Measurements from ENCODE around the gene SLC36A3. TPM values are rescaled to one million over a fixed set of nuclear protein-coding genes. Genes with fewer than 3 reads are reported as not detected.

The SLC36A3 gene
- total RNA-seq, 1 experiment from 2014 or later = not detected

DNA sequence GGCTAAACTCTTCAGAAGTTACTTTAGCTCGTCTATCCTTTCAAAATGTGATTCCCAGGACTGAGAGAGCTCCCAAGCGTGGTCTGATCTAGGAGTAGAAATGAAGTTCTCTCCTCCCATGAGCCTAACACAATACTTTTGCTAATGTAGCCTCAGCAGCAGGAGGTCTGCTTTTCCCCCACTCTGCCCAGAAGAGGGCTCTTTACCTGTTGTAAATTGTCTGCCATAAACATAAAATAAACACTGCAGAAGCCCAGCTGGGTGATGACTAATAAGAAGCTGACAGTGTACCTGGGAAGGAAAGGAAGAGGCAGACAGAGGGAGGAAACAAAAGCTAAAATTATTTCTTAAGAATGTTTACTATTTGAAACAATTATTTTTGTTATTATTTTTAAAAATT is 15.4 kb downstream of the SLC36A3 start:
- Histone ChIP-seq H4K20me1 (ENCODE audit: insufficient read depth) (no peaks in the 10 kb centered on the region), H3K4me2 (ENCODE audit: low read length) (no peak overlapping the region), H3K27ac (ENCODE audit: low read depth, low read length) (no peak overlapping the region), H3K4me1 (ENCODE audit: control insufficient read depth in 1 of 2, insufficient read depth in 2 of 2, low read length in 2 of 2) (peaks cover 4 to 5% of the 10 kb centered on the region in 2 experiments; a peak in 3 of 4 replicates), H3K4me3 (replicated peaks in 1 of 2; ENCODE audit: low read depth in 1 of 2, low read length in 2 of 2) (no peak overlapping the region), H3K27me3 (ENCODE audit: insufficient read depth, low read length) (no peaks in the 10 kb centered on the region), H2AFZ (ENCODE audit: low read depth, low read length, poor library complexity, severe bottlenecking) (no peak overlapping the region), H3K9ac (ENCODE audit: low read length) (no peak overlapping the region), H3K79me2 (ENCODE audit: insufficient read depth, low read length) (no peaks in the 10 kb centered on the region), H3K9me3 (ENCODE audit: control insufficient read depth in 1 of 2, insufficient read depth in 1 of 2, low read depth in 1 of 2, low read length in 2 of 2) (no peaks in the 10 kb centered on the region), H3K9me2 (ENCODE audit: insufficient read depth) (no peaks in the 10 kb centered on the region), H3K36me3 (ENCODE audit: control insufficient read depth in 1 of 2, insufficient read depth in 2 of 2, low read length in 2 of 2) (no peaks in the 10 kb centered on the region)
- ChIA-PET CTCF (interaction anchor here (0.7 to 1.6 kb wide), 7 partner anchors 10 to 364 kb away, joined by 3 to 7 read pairs (median 5); partner anchors contain the start of gene GM2A), POLR2A (interaction anchor here (0.8 kb wide), 1 partner anchor 28 kb away, joined by 3 read pairs; no protein-coding TSS in a partner anchor), RAD21 (ENCODE audit: low non-redundant PET in 1 of 2, low total read pairs in 2 of 2, uncharacterized antibody in 2 of 2, unreplicated experiment in 2 of 2) (interaction anchor here in 1 of 2 experiments (0.7 kb wide), 1 partner anchor 36 kb away, joined by 6 read pairs; the partner anchor contains the start of gene GM2A)
- DNase-seq (ENCODE audit: low read depth, low spot score) (peak; percentile 41), ATAC-seq (peak; percentile 85)
- no TSS peak for BruUV-seq (replicated peaks)
- intact Hi-C loops (cut with micrococcal nuclease) = loop anchor here (10.0 kb wide), 1 partner anchor 457 kb away; no protein-coding TSS in a partner anchor
- TF ChIP-seq EGR1 (IDR thresholded peaks at IDR 0.05; ENCODE audit: low read depth) = no peak
- TF ChIP-seq POLR2AphosphoS5 (IDR thresholded peaks at IDR 0.05; ENCODE audit: low read depth, low read length) = peak; percentile 23; the same call in 1 of the 2 replicates
- TF ChIP-seq CBX3 (IDR thresholded peaks at IDR 0.05; ENCODE audit: low read depth) = peak; percentile 79; the same call in 1 of the 2 replicates
- TF ChIP-seq, protein P1, sequence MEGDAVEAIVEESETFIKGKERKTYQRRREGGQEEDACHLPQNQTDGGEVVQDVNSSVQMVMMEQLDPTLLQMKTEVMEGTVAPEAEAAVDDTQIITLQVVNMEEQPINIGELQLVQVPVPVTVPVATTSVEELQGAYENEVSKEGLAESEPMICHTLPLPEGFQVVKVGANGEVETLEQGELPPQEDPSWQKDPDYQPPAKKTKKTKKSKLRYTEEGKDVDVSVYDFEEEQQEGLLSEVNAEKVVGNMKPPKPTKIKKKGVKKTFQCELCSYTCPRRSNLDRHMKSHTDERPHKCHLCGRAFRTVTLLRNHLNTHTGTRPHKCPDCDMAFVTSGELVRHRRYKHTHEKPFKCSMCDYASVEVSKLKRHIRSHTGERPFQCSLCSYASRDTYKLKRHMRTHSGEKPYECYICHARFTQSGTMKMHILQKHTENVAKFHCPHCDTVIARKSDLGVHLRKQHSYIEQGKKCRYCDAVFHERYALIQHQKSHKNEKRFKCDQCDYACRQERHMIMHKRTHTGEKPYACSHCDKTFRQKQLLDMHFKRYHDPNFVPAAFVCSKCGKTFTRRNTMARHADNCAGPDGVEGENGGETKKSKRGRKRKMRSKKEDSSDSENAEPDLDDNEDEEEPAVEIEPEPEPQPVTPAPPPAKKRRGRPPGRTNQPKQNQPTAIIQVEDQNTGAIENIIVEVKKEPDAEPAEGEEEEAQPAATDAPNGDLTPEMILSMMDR (IDR thresholded peaks at IDR 0.05 in 2 of 3, conservative IDR thresholded peaks at IDR 0.05 in 1 of 3; ENCODE audit: borderline replicate concordance in 1 of 3, insufficient read depth in 1 of 3, low read depth in 2 of 3, low read length in 2 of 3) = peak; percentile 43 to 65 (median 44)
- TF ChIP-seq SIN3A (IDR thresholded peaks at IDR 0.05; ENCODE audit: low read depth) = 0 out of 2 replicates have a peak, but pooled peaks have one; percentile 32
- TF ChIP-seq SP1 (IDR thresholded peaks at IDR 0.05; ENCODE audit: low read depth) = peak; percentile 49
- TF ChIP-seq SRF (IDR thresholded peaks at IDR 0.05; ENCODE audit: low read depth) = no peak
- peak; percentile 79 for TF ChIP-seq JUND (IDR thresholded peaks at IDR 0.05)
- TF ChIP-seq RAD21 (IDR thresholded peaks at IDR 0.05; ENCODE audit: low read depth) = peak; percentile 64
- TF ChIP-seq YY1 (IDR thresholded peaks at IDR 0.05; ENCODE audit: extremely low read depth, insufficient replicate concordance, low read depth, low read length) = no peak
- TF ChIP-seq FOSL1 (IDR thresholded peaks at IDR 0.05; ENCODE audit: low read depth) = peak; percentile 81
